Stimulated activated CD4-positive, alpha-beta T cell treated with anti-CD3 and anti-CD28 coated beads, Interleukin-12 subunit alpha, Interleukin-12 subunit beta, amount 100 ng/mL, for 48 hours (primary cell): ENCODE results near the gene CASS4.
A peak's percentile ranks its signal among the peaks of the same experiment; 100 is the strongest.

Experiments used
- DNase-seq, 3 donors: peaks; one replicate each; pipeline ENCODE4 v3.0.0-alpha.2; 2020; ENCODE audit warnings: low read depth in 2 of 3, low spot score in 1 of 3

Gene CASS4

GRCh38 chr20:56501116-56501515, 89.1 kb downstream of the CASS4 start:
- DNase-seq = no peak

- DNase-seq = no peak
Observed at GRCh38 chr20:56503916-56504315, 91.9 kb downstream of the CASS4 start.

DNA sequence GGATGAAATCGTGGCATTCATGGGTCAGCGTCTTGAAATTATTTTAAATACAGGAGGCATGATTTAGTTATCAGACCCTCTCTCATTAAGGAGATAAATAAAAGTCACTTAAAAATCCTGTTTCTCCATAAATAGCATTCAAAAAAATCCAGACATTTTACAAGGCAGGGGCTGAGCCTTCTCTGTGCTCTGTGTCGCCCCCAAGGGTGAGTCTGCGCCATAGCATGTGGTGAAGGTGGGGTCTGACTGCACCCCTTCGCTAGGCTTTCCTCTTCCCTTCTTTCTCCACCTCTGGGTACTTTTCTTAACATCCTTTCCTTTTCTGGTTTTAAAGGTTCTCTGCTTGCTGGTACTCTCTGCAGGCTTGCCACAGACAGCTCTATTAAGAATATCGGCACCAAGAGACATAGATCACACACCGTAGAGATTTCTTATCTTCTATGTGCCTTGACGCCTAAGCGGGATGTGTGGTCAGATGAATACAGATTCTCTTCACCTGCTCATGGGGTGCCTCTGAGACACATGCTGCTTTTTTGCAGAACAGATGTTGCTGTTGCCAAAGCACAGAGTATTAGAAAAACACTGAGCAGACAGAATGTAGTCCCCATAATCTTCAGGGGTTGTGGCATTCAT, 92.4 kb downstream of the CASS4 start:
- peak in 2 of 3 donors; percentile 5 to 10 for DNase-seq

DNA sequence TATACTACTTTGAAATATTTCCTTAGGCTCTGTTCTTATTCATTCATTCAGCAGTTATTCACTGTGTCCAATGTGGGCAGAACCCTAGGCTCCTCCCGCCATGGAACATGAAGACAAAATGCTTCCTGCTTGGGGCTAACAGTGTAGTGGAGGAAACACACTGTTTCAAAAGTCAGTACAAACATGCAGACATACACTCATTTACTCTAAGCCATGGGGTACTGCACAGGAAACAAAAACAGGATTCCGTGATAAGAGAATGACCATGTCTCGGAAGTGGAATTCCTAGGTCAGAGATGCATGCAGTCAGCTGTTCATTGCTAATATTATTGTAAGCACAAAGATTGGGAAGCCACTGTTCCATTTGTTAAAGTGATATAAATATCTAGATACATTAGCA, 94.0 kb downstream of the CASS4 start:
- DNase-seq = no peak
